ES-I3 (cell line): ENCODE results near the gene SYT12.

ENCODE experiments used
- H3K36me3 ChIP-seq: 2 replicates; pipeline ENCODE4 v1.6.1; 2013; ENCODE audit warnings: mild to moderate bottlenecking, low read length, control low read depth, moderate library complexity; ENCODE audit not compliant: insufficient read depth
- H3K4me1 ChIP-seq: 2 replicates; pipeline ENCODE4 v1.6.1; 2013; ENCODE audit warnings: mild to moderate bottlenecking, control low read depth, low read length; ENCODE audit not compliant: insufficient read depth
- H3K9ac ChIP-seq: 2 replicates; pipeline ENCODE4 v1.6.1; 2013; ENCODE audit warnings: low read depth, mild to moderate bottlenecking, low read length, moderate library complexity
- H3K9me3 ChIP-seq: 2 replicates; pipeline ENCODE4 v1.6.1; 2013; ENCODE audit warnings: mild to moderate bottlenecking, low read length, moderate library complexity; ENCODE audit not compliant: control insufficient read depth, insufficient read depth

SYT12 gene

DNA sequence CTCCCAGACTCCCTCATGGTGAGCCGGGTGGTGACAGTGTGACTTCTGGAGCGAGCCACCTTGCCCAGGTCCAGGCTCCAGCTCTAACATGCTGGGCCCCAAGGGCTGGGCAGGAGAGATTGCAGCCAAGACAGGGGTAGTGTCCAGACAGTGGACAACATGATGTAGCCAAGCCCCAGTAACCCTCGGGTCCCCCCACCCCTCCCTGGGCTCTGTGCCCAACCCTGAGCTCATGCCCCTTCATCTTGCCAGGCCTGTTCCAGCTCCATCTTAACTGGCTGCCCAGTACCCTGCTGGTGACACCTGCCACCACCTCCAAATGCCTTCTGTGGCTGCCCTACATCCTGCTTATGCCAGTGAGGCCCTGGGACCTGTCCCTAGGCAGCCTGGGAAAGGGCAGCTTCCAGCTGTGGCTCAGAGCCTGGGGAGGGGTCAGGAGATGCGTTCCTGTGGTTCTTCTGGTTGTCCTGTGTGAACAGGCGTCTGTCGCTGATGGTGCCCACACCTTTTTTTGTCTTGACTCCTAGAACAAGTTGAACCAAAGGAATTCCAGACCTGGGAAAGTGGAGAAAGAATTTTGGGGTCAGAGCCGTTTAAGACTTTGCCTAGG is 12.5 kb upstream of the SYT12 start:
- no peak overlapping the region for H3K9ac ChIP-seq
- no peaks in the 10 kb centered on the region; the same call in 1 of the 2 replicates for H3K36me3 ChIP-seq
- peaks cover 2% of the 10 kb centered on the region; the same call in 1 of the 2 replicates for H3K4me1 ChIP-seq
- H3K9me3 ChIP-seq = no peaks in the 10 kb centered on the region

DNA sequence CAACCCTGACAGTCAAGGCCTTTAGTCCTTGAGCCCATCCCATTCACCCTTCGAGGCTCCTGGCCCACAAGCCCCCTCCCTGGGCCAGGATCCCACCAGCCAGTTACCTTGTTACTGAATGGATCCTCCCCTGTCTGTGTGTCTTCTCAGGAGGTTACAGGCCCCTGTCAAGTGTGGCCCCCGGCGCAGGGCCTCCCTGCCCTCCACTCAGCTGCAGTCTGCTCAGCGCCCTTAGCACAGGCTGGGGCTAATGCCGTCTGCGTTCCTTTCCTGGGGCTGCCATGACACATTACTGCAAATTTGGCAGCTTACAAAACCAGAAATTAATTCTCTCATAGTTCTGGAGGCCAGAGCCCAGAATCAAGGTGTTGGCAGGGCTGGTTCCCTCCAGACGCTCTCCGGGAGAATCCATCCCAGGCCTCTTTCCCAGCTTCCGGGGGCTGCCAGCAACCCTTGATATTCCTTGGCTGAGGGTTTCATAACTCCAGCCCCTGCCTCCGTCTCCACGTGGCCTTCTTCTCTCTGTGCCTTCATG is 9.4 kb upstream of the SYT12 start:
- no peaks in the 10 kb centered on the region for H3K4me1 ChIP-seq
- H3K9ac ChIP-seq = no peak overlapping the region
- H3K36me3 ChIP-seq = no peaks in the 10 kb centered on the region; the same call in 1 of the 2 replicates
- H3K9me3 ChIP-seq = no peaks in the 10 kb centered on the region

- Histone ChIP-seq H3K4me1 (no peaks in the 10 kb centered on the region), H3K9me3 (no peaks in the 10 kb centered on the region), H3K36me3 (no peaks in the 10 kb centered on the region; the same call in 1 of the 2 replicates), H3K9ac (no peak overlapping the region)
These were observed 8.6 kb upstream of the SYT12 start for GRCh38 chr11:67014343-67014742.

DNA sequence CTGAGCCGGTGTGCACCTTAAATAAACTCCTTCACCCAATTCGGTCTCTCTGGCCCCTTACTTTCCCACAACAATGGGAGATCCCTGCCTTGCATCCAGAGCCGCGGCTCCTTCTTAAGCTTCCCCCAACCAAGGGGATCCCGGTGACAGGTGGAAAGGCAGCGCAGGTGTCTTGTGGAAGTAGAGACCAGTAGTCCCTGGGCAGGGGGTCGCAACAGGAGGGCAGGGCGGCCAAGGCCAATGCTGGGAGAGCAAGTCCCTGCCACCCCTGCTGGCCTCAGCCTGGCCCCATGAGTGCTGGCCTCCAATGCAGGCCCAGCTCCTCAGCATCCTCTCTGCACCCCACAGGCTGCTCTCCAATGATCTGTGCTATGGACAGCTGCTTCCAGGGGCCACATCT is 7.9 kb upstream of the SYT12 start:
- Histone ChIP-seq H3K9ac (no peak overlapping the region), H3K36me3 (no peaks in the 10 kb centered on the region; the same call in 1 of the 2 replicates), H3K9me3 (no peaks in the 10 kb centered on the region), H3K4me1 (no peaks in the 10 kb centered on the region)

DNA sequence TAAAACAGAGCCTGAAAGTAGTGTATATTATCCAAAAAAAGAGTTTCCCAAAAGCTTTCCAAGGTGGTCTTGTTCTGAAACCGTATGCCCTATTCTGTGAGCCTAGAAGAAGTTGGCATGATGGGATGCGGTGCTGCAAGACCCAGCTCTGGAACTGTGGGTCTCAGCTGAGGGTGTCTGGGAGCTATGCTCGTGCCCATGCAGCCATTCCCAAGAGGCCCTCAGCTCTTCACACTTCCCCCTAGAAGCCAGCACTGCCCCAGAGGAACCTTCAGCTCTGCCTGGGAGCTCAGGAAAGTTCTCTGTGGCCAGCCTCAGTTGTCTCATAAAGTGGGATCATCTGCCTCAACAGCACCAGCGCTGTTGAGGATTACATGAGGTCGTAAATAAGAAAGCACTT is 6.4 kb upstream of the SYT12 start:
- H3K36me3 ChIP-seq = no peaks in the 10 kb centered on the region; the same call in 1 of the 2 replicates
- H3K9me3 ChIP-seq = no peaks in the 10 kb centered on the region
- H3K9ac ChIP-seq = no peak overlapping the region
- H3K4me1 ChIP-seq = no peaks in the 10 kb centered on the region

DNA sequence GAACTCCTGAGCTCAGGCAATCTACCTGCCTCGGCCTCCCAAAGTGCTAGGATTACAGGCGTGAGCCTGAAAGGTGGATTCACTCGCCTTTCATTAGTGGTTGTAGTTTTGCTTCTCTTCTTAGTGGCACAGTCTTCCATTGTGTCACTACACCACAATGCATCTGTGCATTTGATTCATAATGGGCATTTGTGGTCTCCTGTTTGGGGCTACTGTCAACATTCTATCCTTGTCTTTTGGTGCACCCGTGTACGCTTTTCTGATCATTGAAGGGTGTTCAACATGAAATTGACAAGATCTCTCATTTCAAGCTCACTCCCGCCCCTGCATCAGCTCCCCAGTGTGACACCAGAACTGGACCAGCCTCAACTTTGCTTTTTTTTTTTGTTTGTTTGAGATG is 2.0 kb upstream of the SYT12 start:
- Histone ChIP-seq H3K9ac (no peak overlapping the region), H3K9me3 (peaks cover 3% of the 10 kb centered on the region; the same call in 1 of the 2 replicates), H3K36me3 (no peaks in the 10 kb centered on the region), H3K4me1 (no peaks in the 10 kb centered on the region; the same call in 1 of the 2 replicates)

DNA sequence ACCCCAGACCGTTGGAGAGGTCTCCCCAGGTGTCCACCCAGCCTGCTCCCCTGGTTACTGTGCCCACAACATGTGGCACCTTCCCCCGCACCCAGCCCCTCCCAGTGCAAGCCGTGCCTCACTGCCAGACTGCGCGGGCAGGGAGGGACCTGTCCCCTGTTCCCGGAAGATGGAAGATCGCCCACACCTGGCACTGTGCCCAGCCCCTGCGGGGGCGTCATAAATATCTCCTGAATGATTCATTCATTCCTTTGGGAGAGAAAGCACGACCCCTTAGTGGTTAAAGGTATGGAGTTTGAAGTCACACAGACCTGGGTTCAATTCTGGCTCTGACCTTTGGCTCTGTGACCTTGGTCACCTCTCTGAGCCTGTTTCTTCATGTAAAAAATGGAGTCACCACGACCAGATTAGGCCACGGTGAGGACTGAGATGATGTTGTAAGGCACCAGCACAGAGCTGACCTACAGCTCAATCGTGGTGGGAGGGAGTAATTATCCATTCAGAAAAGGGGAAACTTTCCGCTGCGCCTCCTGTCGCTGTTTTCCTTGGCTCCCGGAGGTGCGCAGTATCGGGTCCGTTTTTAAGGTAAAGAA is 497 bp upstream of the SYT12 start:
- H3K9me3 ChIP-seq = peaks cover 3% of the 10 kb centered on the region; the same call in 1 of the 2 replicates
- H3K9ac ChIP-seq = peak overlapping the region; percentile 32; the same call in 1 of the 2 replicates
- no peaks in the 10 kb centered on the region for H3K36me3 ChIP-seq
- H3K4me1 ChIP-seq = no peaks in the 10 kb centered on the region; the same call in 1 of the 2 replicates

DNA sequence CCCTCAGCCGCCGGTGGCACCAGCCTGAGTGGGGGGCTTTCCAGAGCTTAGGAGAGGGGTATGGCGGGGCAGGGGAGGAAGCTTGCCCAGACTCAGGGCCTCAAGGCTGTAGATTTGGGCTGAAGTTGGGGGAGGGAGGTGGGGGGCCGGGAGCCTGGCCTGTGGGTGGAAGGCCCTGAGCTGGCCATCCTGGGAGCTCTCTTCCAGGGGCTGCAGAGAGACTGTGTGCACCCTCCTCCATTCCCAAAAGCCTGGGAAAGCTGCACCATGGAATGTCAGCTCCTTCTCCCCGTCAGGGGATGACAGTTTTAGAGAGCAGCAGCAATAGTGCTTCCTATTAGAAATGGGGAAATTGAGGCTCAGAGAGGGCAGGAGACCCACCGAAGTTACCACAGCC is 1.0 kb downstream of the SYT12 start:
- Histone ChIP-seq H3K9ac (peak overlapping the region; percentile 32; the same call in 1 of the 2 replicates), H3K4me1 (peaks cover 10% of the 10 kb centered on the region), H3K36me3 (no peaks in the 10 kb centered on the region), H3K9me3 (peaks cover 3% of the 10 kb centered on the region; the same call in 1 of the 2 replicates)

- Histone ChIP-seq H3K9ac (no peak overlapping the region), H3K4me1 (peaks cover 11% of the 10 kb centered on the region), H3K36me3 (no peaks in the 10 kb centered on the region), H3K9me3 (peaks cover 3% of the 10 kb centered on the region; the same call in 1 of the 2 replicates)
These were observed 1.5 kb downstream of the SYT12 start for GRCh38 chr11:67024410-67024809.

- Histone ChIP-seq H3K36me3 (no peaks in the 10 kb centered on the region), H3K9me3 (peaks cover 3% of the 10 kb centered on the region; the same call in 1 of the 2 replicates), H3K4me1 (peaks cover 11% of the 10 kb centered on the region), H3K9ac (no peak overlapping the region)
These were observed 2.0 kb downstream of the SYT12 start for GRCh38 chr11:67024966-67025365.

GRCh38 chr11:67025750-67026149 is 2.8 kb downstream of the SYT12 start:
- Histone ChIP-seq H3K36me3 (no peaks in the 10 kb centered on the region), H3K9ac (no peak overlapping the region)

DNA sequence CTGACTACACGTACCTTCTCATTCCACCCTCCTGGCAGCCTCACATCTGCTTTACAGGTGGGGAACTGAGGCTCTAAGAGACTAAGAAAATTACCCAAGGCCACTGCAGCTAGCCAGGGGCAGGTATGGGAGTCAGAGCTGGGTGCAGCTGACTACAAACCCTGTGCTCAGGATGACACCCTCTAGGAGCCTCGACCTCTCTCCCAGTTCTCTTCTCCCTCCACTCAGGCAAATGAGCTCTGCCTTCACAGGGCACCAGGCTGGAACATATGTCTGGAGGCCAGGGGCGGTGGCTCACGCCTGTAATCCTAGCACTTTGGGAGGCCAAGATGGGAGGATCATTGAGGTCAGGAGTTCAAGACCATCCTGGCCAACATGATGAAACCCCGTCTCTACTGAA is 4.0 kb downstream of the SYT12 start:
- Histone ChIP-seq H3K9ac (no peak overlapping the region), H3K4me1 (peaks cover 19% of the 10 kb centered on the region), H3K36me3 (no peaks in the 10 kb centered on the region), H3K9me3 (peaks cover 2% of the 10 kb centered on the region; the same call in 1 of the 2 replicates)

More at GRCh38 chr11:67025750-67026149, 2.8 kb downstream of the SYT12 start:
- Histone ChIP-seq H3K4me1 (peaks cover 11% of the 10 kb centered on the region), H3K9me3 (peaks cover 3% of the 10 kb centered on the region; the same call in 1 of the 2 replicates)

GRCh38 chr11:67027483-67027930 is 4.6 kb downstream of the SYT12 start:
- Histone ChIP-seq H3K9me3 (no peaks in the 10 kb centered on the region), H3K9ac (no peak overlapping the region), H3K36me3 (no peaks in the 10 kb centered on the region), H3K4me1 (peaks cover 21% of the 10 kb centered on the region)

DNA sequence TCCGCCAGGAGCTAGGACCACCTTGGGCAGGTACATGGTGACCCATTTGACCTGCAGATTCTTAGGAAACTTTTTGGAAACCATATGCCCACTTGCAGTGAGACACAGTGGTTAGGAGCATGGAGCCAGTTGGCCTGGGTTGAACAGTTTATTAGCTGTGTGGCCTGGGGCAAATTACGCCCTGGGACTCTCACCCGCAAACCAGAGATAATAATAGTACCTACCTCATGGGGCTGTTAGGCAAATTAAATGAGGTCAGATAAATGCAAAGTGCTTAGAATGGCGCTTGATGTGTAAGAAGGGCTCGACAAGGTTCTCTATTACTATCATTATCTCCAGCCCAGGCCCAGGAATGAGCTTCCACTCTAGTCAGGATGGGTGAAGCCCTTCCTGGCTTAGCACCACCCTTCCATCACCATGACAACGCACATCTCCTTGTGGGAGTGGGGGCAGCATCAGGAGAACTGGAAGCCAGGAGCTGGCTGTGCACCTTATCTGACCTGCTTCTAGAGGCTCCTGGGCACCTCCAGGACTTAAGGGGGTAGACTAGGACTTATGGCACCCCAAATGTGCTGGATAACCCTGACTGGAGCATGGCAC is 5.1 kb downstream of the SYT12 start:
- Histone ChIP-seq H3K9me3 (no peaks in the 10 kb centered on the region), H3K4me1 (peaks cover 21% of the 10 kb centered on the region), H3K36me3 (no peaks in the 10 kb centered on the region), H3K9ac (no peak overlapping the region)
